MM.1S (cell line): ENCODE measurements around the gene TEX264.

Source experiments
- DNase-seq: peaks from one replicate; pipeline ENCODE4 v3.0.0-alpha.2; 2015
- H2AFZ ChIP-seq: fragments of 300-600 bp; sonication (generic); 2 replicates; pipeline ENCODE4 v1.6.0; 2016; ENCODE audit warnings: antibody characterized with exemption, low read length
- H3F3A ChIP-seq: fragments of 300-600 bp; sonication (generic); 2 replicates; pipeline ENCODE4 v1.6.1; 2016; ENCODE audit warnings: mild to moderate bottlenecking, antibody characterized with exemption, low read length, moderate library complexity, mixed read lengths; ENCODE audit not compliant: insufficient read depth
- H3K27ac ChIP-seq: fragments of 300-600 bp; sonication (generic); 2 replicates; pipeline ENCODE4 v1.5.1; 2016; ENCODE audit warnings: mild to moderate bottlenecking, low read length
- H3K27me3 ChIP-seq: fragments of 300-600 bp; sonication (generic); replicated peaks from 2 replicates; pipeline ENCODE4 v1.6.0; 2016; ENCODE audit warnings: low read length; ENCODE audit not compliant: insufficient read depth
- H3K36me3 ChIP-seq: fragments of 300-600 bp; sonication (generic); replicated peaks from 2 replicates; pipeline ENCODE4 v1.6.1; 2016; ENCODE audit warnings: mild to moderate bottlenecking, low read length, mixed read lengths; ENCODE audit not compliant: insufficient read depth
- H3K4me1 ChIP-seq: fragments of 300-600 bp; sonication (generic); 2 replicates; pipeline ENCODE4 v1.6.1; 2016; ENCODE audit warnings: low read length, mixed read lengths
- H3K4me2 ChIP-seq: fragments of 300-600 bp; sonication (generic); 2 replicates; pipeline ENCODE4 v1.6.0; 2016; ENCODE audit warnings: low read depth, low read length
- H3K4me3 ChIP-seq: fragments of 300-600 bp; sonication (generic); 2 replicates; pipeline ENCODE4 v1.5.1; 2016; ENCODE audit warnings: low read length, mixed read lengths
- H3K79me2 ChIP-seq: fragments of 300-600 bp; sonication (generic); 2 replicates; pipeline ENCODE4 v1.6.1; 2016; ENCODE audit warnings: mixed run types, low read length, mixed read lengths
- H3K9ac ChIP-seq: fragments of 300-600 bp; sonication (generic); 2 replicates; pipeline ENCODE4 v1.6.1; 2016; ENCODE audit warnings: low read length, mixed read lengths
- H3K9me2 ChIP-seq: fragments of 300-600 bp; sonication (generic); replicated peaks from 2 replicates; pipeline ENCODE4 v1.6.1; 2016; ENCODE audit warnings: mild to moderate bottlenecking, low read length, mixed read lengths; ENCODE audit not compliant: insufficient read depth
- H3K9me3 ChIP-seq: fragments of 300-600 bp; sonication (generic); replicated peaks from 2 replicates; pipeline ENCODE4 v1.6.1; 2016; ENCODE audit warnings: mild to moderate bottlenecking, low read length, mixed read lengths; ENCODE audit not compliant: insufficient read depth
- H4K20me1 ChIP-seq: fragments of 300-600 bp; sonication (generic); 2 replicates; pipeline ENCODE4 v1.6.1; 2016; ENCODE audit warnings: mild to moderate bottlenecking, low read length, moderate library complexity, mixed read lengths; ENCODE audit not compliant: insufficient read depth
- CTCF ChIP-seq: fragments of 300-600 bp; sonication (generic); IDR thresholded peaks from 2 replicates; pipeline ENCODE4 v1.5.1; 2016; ENCODE audit warnings: antibody characterized with exemption, low read length, mixed read lengths
- EZH2 ChIP-seq: fragments of 300-600 bp; sonication (generic); optimal IDR thresholded peaks from 2 replicates; pipeline ENCODE3; 2017; ENCODE audit warnings: low read depth, mild to moderate bottlenecking, antibody characterized with exemption, low read length, mixed read lengths
- EZH2phosphoT487 ChIP-seq: fragments of 300-600 bp; sonication (generic); IDR thresholded peaks from 2 replicates; pipeline ENCODE4 v1.6.1; 2018; ENCODE audit warnings: antibody characterized with exemption, low read length

TEX264 gene

GRCh38 chr3:51700403-51700802 is 29.4 kb downstream of the TEX264 start:
- H3K4me3 ChIP-seq = no peak overlapping the region
- no peak for DNase-seq

GRCh38 chr3:51702156-51702555 is 31.1 kb downstream of the TEX264 start:
- Histone ChIP-seq H4K20me1 (no peaks in the 10 kb centered on the region), H3K4me3 (no peak overlapping the region), H3K9ac (no peak overlapping the region), H2AFZ (no peak overlapping the region), H3K36me3 (no peaks in the 10 kb centered on the region), H3K4me1 (no peaks in the 10 kb centered on the region), H3K9me3 (no peaks in the 10 kb centered on the region), H3K27ac (no peak overlapping the region), H3K4me2 (no peak overlapping the region), H3K9me2 (no peaks in the 10 kb centered on the region), H3K27me3 (no peaks in the 10 kb centered on the region), H3F3A (no peaks in the 10 kb centered on the region), H3K79me2 (no peaks in the 10 kb centered on the region)
- no peak for DNase-seq
- TF ChIP-seq CTCF (no peak), EZH2 (no peak), EZH2phosphoT487 (no peak)

More at GRCh38 chr3:51700403-51700802, 29.4 kb downstream of the TEX264 start:
- Histone ChIP-seq H3F3A (no peaks in the 10 kb centered on the region), H3K36me3 (no peaks in the 10 kb centered on the region), H3K4me1 (no peaks in the 10 kb centered on the region), H3K27ac (no peak overlapping the region), H3K9me2 (no peaks in the 10 kb centered on the region), H3K79me2 (no peaks in the 10 kb centered on the region), H3K27me3 (no peaks in the 10 kb centered on the region), H3K9ac (no peak overlapping the region), H3K4me2 (no peak overlapping the region), H2AFZ (no peak overlapping the region), H4K20me1 (no peaks in the 10 kb centered on the region), H3K9me3 (no peaks in the 10 kb centered on the region)
- TF ChIP-seq EZH2 (no peak), EZH2phosphoT487 (no peak), CTCF (no peak)

GRCh38 chr3:51703068-51703760 is 32.2 kb downstream of the TEX264 start:
- Histone ChIP-seq H3K4me1 (no peaks in the 10 kb centered on the region), H3K9me3 (no peaks in the 10 kb centered on the region), H2AFZ (no peak overlapping the region), H3K36me3 (no peaks in the 10 kb centered on the region), H3K4me2 (no peak overlapping the region), H3K27me3 (no peaks in the 10 kb centered on the region), H3K9me2 (no peaks in the 10 kb centered on the region), H3K9ac (no peak overlapping the region), H3K79me2 (no peaks in the 10 kb centered on the region), H3F3A (no peaks in the 10 kb centered on the region), H3K4me3 (no peak overlapping the region), H3K27ac (no peak overlapping the region), H4K20me1 (no peaks in the 10 kb centered on the region)
- TF ChIP-seq CTCF (no peak), EZH2 (no peak), EZH2phosphoT487 (no peak)
- no peak for DNase-seq
